H1 (cell line): ENCODE results near the gene MAGEA8. TPM values are rescaled to one million over a fixed set of nuclear protein-coding genes. Genes with fewer than 3 reads are reported as not detected.

Experiments used
- CTCF ChIA-PET: fragments of 300-600 bp; sonication (Branson Sonifier 250); formaldehyde crosslinking; loops from one replicate; lab custom pipeline; 2021; ENCODE audit not compliant: partially characterized antibody; lab: Charles Lee
- POLR2A ChIA-PET: fragments of 300-600 bp; sonication (Branson Sonifier 250); formaldehyde crosslinking; loops from one replicate; lab custom pipeline; 2021; ENCODE audit warnings: inconsistent platforms; ENCODE audit not compliant: partially characterized antibody; lab: Charles Lee
- DNase-seq, 2 experiments: peaks; one replicate each; pipeline versions ENCODE4 v3.0.0 to v3.0.0-alpha.2; 2010 to 2022; ENCODE audit warnings: low spot score in 2 of 2, low read depth in 1 of 2, mixed read lengths in 1 of 2
- FAIRE-seq: peaks from 2 replicates; lab custom pipeline; 2011; peaks lifted over from hg19 to GRCh38; lab: Jason Lieb, UNC
- H2AFZ ChIP-seq: 2 replicates; pipeline ENCODE4 v1.8.1; 2012; ENCODE audit warnings: low read length, inconsistent platforms
- H2AK5ac ChIP-seq: 2 replicates; pipeline ENCODE4 v1.6.1; 2013; ENCODE audit warnings: low read depth, low read length
- H2BK120ac ChIP-seq: replicated peaks from 2 replicates; pipeline ENCODE3; 2013; ENCODE audit warnings: low read depth, low read length, inconsistent platforms
- H2BK12ac ChIP-seq: 2 replicates; pipeline ENCODE4 v1.6.1; 2013; ENCODE audit warnings: low read depth, low read length
- H2BK15ac ChIP-seq: 2 replicates; pipeline ENCODE4 v1.6.1; 2013; ENCODE audit warnings: low read length
- H2BK20ac ChIP-seq: 2 replicates; pipeline ENCODE4 v1.6.1; 2013; ENCODE audit warnings: low read length
- H2BK5ac ChIP-seq: 2 replicates; pipeline ENCODE4 v1.6.1; 2013; ENCODE audit warnings: low read depth, low read length
- H3K14ac ChIP-seq: 2 replicates; pipeline ENCODE4 v1.6.1; 2013; ENCODE audit warnings: inconsistent platforms; ENCODE audit not compliant: insufficient read length
- H3K18ac ChIP-seq: 2 replicates; pipeline ENCODE4 v1.6.1; 2013; ENCODE audit warnings: low read length; ENCODE audit errors: extremely low read depth
- H3K23ac ChIP-seq: 2 replicates; pipeline ENCODE4 v1.6.1; 2013; ENCODE audit warnings: inconsistent platforms; ENCODE audit not compliant: insufficient read length
- H3K23me2 ChIP-seq: 2 replicates; pipeline ENCODE4 v1.6.1; 2013; ENCODE audit warnings: low read depth, low read length
- H3K27ac ChIP-seq: 2 replicates; pipeline ENCODE4 v1.6.1; 2011; ENCODE audit warnings: low read depth, low read length, inconsistent platforms
- H3K27me3 ChIP-seq, 4 experiments: replicated peaks in 1 of 4; 1 replicate in 1 of 4; 2 replicates in 3 of 4; pipeline versions ENCODE4 v1.6.1 to v1.8.1; 2011 to 2013; ENCODE audit warnings: low read length in 3 of 4, mild to moderate bottlenecking in 3 of 4, inconsistent platforms in 2 of 4, mixed read lengths in 2 of 4, moderate library complexity in 1 of 4; ENCODE audit not compliant: control insufficient read depth in 3 of 4, insufficient read depth in 3 of 4; ENCODE audit errors: extremely low read depth in 1 of 4
- H3K36me3 ChIP-seq, 4 experiments: 2 replicates each; pipeline versions ENCODE4 v1.6.1 to v1.8.1; 2011 to 2013; ENCODE audit warnings: mild to moderate bottlenecking in 4 of 4, low read length in 3 of 4, moderate library complexity in 2 of 4, control low read depth in 1 of 4, inconsistent platforms in 1 of 4; ENCODE audit not compliant: insufficient read depth in 4 of 4, control insufficient read depth in 2 of 4
- H3K4ac ChIP-seq: replicated peaks from 2 replicates; pipeline ENCODE3; 2013; ENCODE audit warnings: low read length, low read depth, mixed read lengths, inconsistent platforms; ENCODE audit not compliant: insufficient read length
- H3K4me1 ChIP-seq, 4 experiments: replicated peaks in 1 of 4; 1 replicate in 1 of 4; 2 replicates in 3 of 4; pipeline versions ENCODE4 v1.6.1 to v1.8.1; 2011 to 2013; ENCODE audit warnings: low read length in 3 of 4, inconsistent platforms in 2 of 4, mixed read lengths in 1 of 4; ENCODE audit not compliant: insufficient read depth in 4 of 4, control insufficient read depth in 3 of 4
- H3K4me2 ChIP-seq, 2 experiments: 2 replicates each; pipeline versions ENCODE4 v1.6.1 to v1.8.1; 2011 to 2013; ENCODE audit warnings: low read depth in 2 of 2, low read length in 2 of 2, control low read depth in 1 of 2, inconsistent platforms in 1 of 2, mild to moderate bottlenecking in 1 of 2; ENCODE audit not compliant: insufficient read depth in 1 of 2
- H3K4me3 ChIP-seq, 4 experiments: fragments of 200-600, 300-600 bp in 1 of 4; sonication (generic), shearing (Covaris generic), sonication (Bioruptor Twin) in 1 of 4; 2 replicates each; pipeline versions ENCODE4 v1.5.1 to v1.8.1; 2011 to 2016; ENCODE audit warnings: low read length in 4 of 4, low read depth in 3 of 4, control low read depth in 2 of 4, inconsistent platforms in 2 of 4, mild to moderate bottlenecking in 2 of 4, mixed read lengths in 1 of 4, moderate library complexity in 1 of 4; ENCODE audit not compliant: insufficient read depth in 2 of 4; ENCODE audit errors: extremely low read depth in 1 of 4
- H3K56ac ChIP-seq: replicated peaks from 2 replicates; pipeline ENCODE3; 2013; ENCODE audit warnings: low read depth, mild to moderate bottlenecking, mixed read lengths, low read length, inconsistent platforms; ENCODE audit not compliant: insufficient read length
- H3K79me1 ChIP-seq: 2 replicates; pipeline ENCODE4 v1.6.1; 2013; ENCODE audit warnings: low read depth, low read length, control low read depth
- H3K79me2 ChIP-seq, 2 experiments: 2 replicates each; pipeline versions ENCODE4 v1.6.1 to v1.8.1; 2012 to 2013; ENCODE audit warnings: low read length in 2 of 2, mild to moderate bottlenecking in 2 of 2, inconsistent platforms in 1 of 2; ENCODE audit not compliant: insufficient read depth in 2 of 2, control insufficient read depth in 1 of 2
- H3K9ac ChIP-seq, 4 experiments: replicated peaks in 1 of 4; 1 replicate in 1 of 4; 2 replicates in 3 of 4; pipeline versions ENCODE4 v1.6.1 to v1.8.1; 2011 to 2013; ENCODE audit warnings: low read depth in 3 of 4, low read length in 3 of 4, control low read depth in 2 of 4, mild to moderate bottlenecking in 2 of 4, moderate library complexity in 2 of 4, inconsistent platforms in 1 of 4; ENCODE audit errors: extremely low read depth in 1 of 4
- H3K9me3 ChIP-seq, 2 experiments: 2 replicates each; pipeline versions ENCODE4 v1.6.1 to v1.8.1; 2012 to 2013; ENCODE audit warnings: mild to moderate bottlenecking in 2 of 2, moderate library complexity in 2 of 2, control low read depth in 1 of 2, inconsistent platforms in 1 of 2, low read depth in 1 of 2, low read length in 1 of 2, mixed read lengths in 1 of 2; ENCODE audit not compliant: insufficient read depth in 2 of 2
- H4K20me1 ChIP-seq, 2 experiments: replicated peaks in 1 of 2; 2 replicates each; pipeline versions ENCODE3 to v1.8.1; 2011 to 2013; ENCODE audit warnings: inconsistent platforms in 2 of 2, low read length in 2 of 2, mild to moderate bottlenecking in 1 of 2; ENCODE audit not compliant: insufficient read depth in 2 of 2, control insufficient read depth in 1 of 2
- H4K5ac ChIP-seq: 2 replicates; pipeline ENCODE4 v1.6.1; 2013; ENCODE audit warnings: low read length, low read depth, mixed read lengths, inconsistent platforms; ENCODE audit not compliant: insufficient read length
- H4K8ac ChIP-seq: 2 replicates; pipeline ENCODE4 v1.8.0; 2013; ENCODE audit warnings: mild to moderate bottlenecking, moderate library complexity, low read length, inconsistent platforms; ENCODE audit not compliant: insufficient read depth; ENCODE audit errors: extremely low read depth
- H4K91ac ChIP-seq: replicated peaks from 2 replicates; pipeline ENCODE3; 2013; ENCODE audit warnings: low read length, mixed read lengths, inconsistent platforms; ENCODE audit not compliant: insufficient read length
- BACH1 ChIP-seq: IDR thresholded peaks from 2 replicates; pipeline ENCODE4 v1.6.1; 2012; ENCODE audit warnings: low read length, improper control_type of control experiment
- CHD1 ChIP-seq: IDR thresholded peaks from 2 replicates; pipeline ENCODE4 v1.6.1; 2012; ENCODE audit warnings: low read depth, low read length, improper control_type of control experiment
- CREB1 ChIP-seq: IDR thresholded peaks from 2 replicates; pipeline ENCODE4 v1.6.1; 2012; ENCODE audit warnings: inconsistent platforms
- KDM1A ChIP-seq: fragments of 200-600, 300-600 bp; sonication (generic); IDR thresholded peaks from 2 replicates; pipeline ENCODE4 v1.7.1; 2016; ENCODE audit warnings: mild to moderate bottlenecking, low read length, borderline replicate concordance
- SRF ChIP-seq: IDR thresholded peaks from 2 replicates; pipeline ENCODE4 v1.6.1; 2011; ENCODE audit warnings: mild to moderate bottlenecking, low read depth, low read length, moderate library complexity
- WGBS, 2 experiments: shearing (Covaris generic) in 1 of 2; methylation state at CpG; one replicate each; pipeline versions ENCODE4 v1.1.6 to v1.1.7; 2013 to 2015; ENCODE audit warnings: low lambda C conversion rate in 2 of 2, mixed read lengths in 2 of 2, inconsistent platforms in 1 of 2, low coverage in 1 of 2, missing lambda C conversion rate in 1 of 2; ENCODE audit not compliant: insufficient replicate concordance in 2 of 2, insufficient coverage in 1 of 2, insufficient read length in 1 of 2; ENCODE audit errors: extremely low coverage in 1 of 2, missing lambda C conversion rate in 1 of 2; 5-methylcytosine and 5-hydroxymethylcytosine counted together
- polyA plus RNA-seq, 7 experiments: library from polyadenylated mRNA; depleted of rRNA in 3 of 7; stranded (reverse) in 5 of 7; unstranded in 2 of 7; fragments of >200 nt in 5 of 7; fragments of 200-250 nt in 2 of 7; gene quantifications; 1 replicate in 5 of 7; 2 replicates in 1 of 7; 4 replicates in 1 of 7; pipeline versions ENCODE4 v1.2.1 to v1.2.3, GENCODE V29; 2011 to 2013; ENCODE audit warnings: missing spikeins in 2 of 7, mixed read lengths in 2 of 7
- total RNA-seq: library from RNA; stranded (reverse); fragmentation: NEBNext Ultra II Directional; extraction: Animal tissue kit (Norgen Biotek cat#: 25700); gene quantifications from 2 replicates; pipeline ENCODE4 v1.2.1, GENCODE V29; 2021
- TF ChIP-seq, protein P1 (sequence below), 3 experiments: IDR thresholded peaks; 1 replicate in 2 of 3; 2 replicates in 1 of 3; pipeline versions ENCODE4 v1.5.1 to v1.6.1; 2011; ENCODE audit warnings: low read length in 3 of 3, mild to moderate bottlenecking in 3 of 3, inconsistent platforms in 2 of 3, low read depth in 1 of 3, moderate library complexity in 1 of 3; ENCODE audit not compliant: insufficient read depth in 1 of 3; ENCODE audit errors: control extremely low read depth in 1 of 3

MAGEA8 gene
- total and polyA plus RNA-seq, 2 of the 8 experiments (the other 6 are each of a cell fraction or from before 2014, with no cell fraction given): not detected

DNA sequence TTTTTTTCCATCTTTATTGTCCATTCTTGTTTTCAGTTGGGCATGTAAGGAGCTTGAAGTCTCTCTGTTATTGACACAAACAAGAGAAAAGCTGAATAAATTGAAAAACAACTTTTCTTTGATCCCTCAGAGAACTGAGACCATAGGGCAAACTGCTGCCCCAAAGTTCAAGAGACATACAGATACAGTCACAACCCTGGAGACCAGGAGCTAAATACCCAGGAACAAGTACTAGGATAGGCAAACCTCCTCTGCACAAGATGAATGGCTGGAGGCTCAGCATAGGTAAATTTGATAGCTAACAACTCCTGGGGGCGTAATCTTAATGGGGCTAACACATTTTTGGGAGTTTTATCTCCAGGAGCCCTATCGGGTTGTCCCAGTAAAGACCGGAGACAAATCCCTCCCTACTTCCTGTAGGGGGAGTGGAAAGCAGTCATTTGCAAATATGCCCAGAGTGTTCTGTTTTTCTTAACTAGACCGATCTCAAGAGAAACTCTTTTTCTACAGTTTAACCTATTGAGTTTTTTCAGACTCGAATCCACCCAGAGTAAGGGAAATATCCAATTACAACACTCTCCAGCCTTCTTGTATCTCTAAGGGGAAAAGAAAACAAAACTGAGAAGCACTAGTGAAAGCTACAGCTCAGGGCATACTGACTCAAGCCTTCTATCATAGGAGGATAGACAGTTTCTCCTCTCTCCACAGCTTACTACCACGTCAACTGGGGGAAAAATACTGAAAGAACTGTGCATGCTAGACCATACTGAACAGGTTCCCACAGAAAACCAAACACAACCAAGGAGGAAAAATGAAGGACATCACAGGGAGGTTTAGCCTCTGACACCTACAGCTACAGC, 23.1 kb downstream of the MAGEA8 start:
- H3K23me2 ChIP-seq: no peaks in the 10 kb centered on the region
- H3K56ac ChIP-seq: no peak overlapping the region
- peak overlapping the region in 1 of 2 experiments; percentile 33; a peak in 2 of 4 replicates for H3K4me2 ChIP-seq
- H3K9ac ChIP-seq: no peak overlapping the region
- H3K79me2 ChIP-seq: no peaks in the 10 kb centered on the region
- H2BK120ac ChIP-seq: no peak overlapping the region
- H2BK5ac ChIP-seq: no peak overlapping the region
- H4K8ac ChIP-seq: no peak overlapping the region
- H4K5ac ChIP-seq: no peak overlapping the region
- POLR2A ChIA-PET: no interaction called here
- no peaks in the 10 kb centered on the region for H3K79me1 ChIP-seq
- no peaks in the 10 kb centered on the region for H3K36me3 ChIP-seq
- peak overlapping the region; percentile 92 for H2AFZ ChIP-seq
- no peak overlapping the region for H2BK12ac ChIP-seq
- H2BK15ac ChIP-seq: no peak overlapping the region
- no peak overlapping the region for H3K23ac ChIP-seq
- TF ChIP-seq CHD1: no peak
- TF ChIP-seq CREB1: no peak
- TF ChIP-seq KDM1A: no peak
- no peak for TF ChIP-seq BACH1
- no peak for TF ChIP-seq SRF
- TF ChIP-seq, protein P1, sequence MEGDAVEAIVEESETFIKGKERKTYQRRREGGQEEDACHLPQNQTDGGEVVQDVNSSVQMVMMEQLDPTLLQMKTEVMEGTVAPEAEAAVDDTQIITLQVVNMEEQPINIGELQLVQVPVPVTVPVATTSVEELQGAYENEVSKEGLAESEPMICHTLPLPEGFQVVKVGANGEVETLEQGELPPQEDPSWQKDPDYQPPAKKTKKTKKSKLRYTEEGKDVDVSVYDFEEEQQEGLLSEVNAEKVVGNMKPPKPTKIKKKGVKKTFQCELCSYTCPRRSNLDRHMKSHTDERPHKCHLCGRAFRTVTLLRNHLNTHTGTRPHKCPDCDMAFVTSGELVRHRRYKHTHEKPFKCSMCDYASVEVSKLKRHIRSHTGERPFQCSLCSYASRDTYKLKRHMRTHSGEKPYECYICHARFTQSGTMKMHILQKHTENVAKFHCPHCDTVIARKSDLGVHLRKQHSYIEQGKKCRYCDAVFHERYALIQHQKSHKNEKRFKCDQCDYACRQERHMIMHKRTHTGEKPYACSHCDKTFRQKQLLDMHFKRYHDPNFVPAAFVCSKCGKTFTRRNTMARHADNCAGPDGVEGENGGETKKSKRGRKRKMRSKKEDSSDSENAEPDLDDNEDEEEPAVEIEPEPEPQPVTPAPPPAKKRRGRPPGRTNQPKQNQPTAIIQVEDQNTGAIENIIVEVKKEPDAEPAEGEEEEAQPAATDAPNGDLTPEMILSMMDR (IDR thresholded peaks at IDR 0.05; ENCODE audit: control extremely low read depth in 1 of 3, insufficient read depth in 1 of 3, low read depth in 1 of 3, low read length in 3 of 3): peak in 1 of 3 experiments; percentile 4; a peak in 1 of 4 replicates
- TF ChIP-seq, all 59 proteins: peak for 1
- H4K20me1 ChIP-seq: no peaks in the 10 kb centered on the region
- H3K9me3 ChIP-seq: no peaks in the 10 kb centered on the region
- CTCF ChIA-PET: interaction anchor here (1.1 to 1.5 kb wide), 2 partner anchors 9 to 32 kb away, joined by 3 to 4 read pairs; no protein-coding TSS in a partner anchor
- H4K91ac ChIP-seq: no peak overlapping the region
- no peak overlapping the region for H3K14ac ChIP-seq
- no peaks in the 10 kb centered on the region for H3K4me1 ChIP-seq
- H3K4me3 ChIP-seq: 0 out of 8 replicates have a peak overlapping the region, but pooled peaks of 1 of the 4 experiments have one; percentile 1
- WGBS, 2 experiments: 55% methylated on average over 6 of the region's 6 CpGs; no CpG with 5 or more reads in 1 of the 2 experiments
- no peak for DNase-seq
- no peak overlapping the region for H2AK5ac ChIP-seq
- no peak overlapping the region for H3K27ac ChIP-seq
- no peaks in the 10 kb centered on the region for H3K27me3 ChIP-seq
- no peak overlapping the region for H3K4ac ChIP-seq
- H2BK20ac ChIP-seq: no peak overlapping the region
- no peak for FAIRE-seq
- H3K18ac ChIP-seq: no peak overlapping the region
